Right kidney (tissue), 1 donor: ENCODE measurements around the gene CDH4.

ENCODE experiments used
- DNase-seq: peaks from one replicate; pipeline ENCODE4 v3.0.0-alpha.2; 2016

The CDH4 gene

GRCh38 chr20:61494763-61495575, 242.9 kb downstream of the CDH4 start:
- DNase-seq: no peak

- DNase-seq: no peak
These were observed 245.1 kb downstream of the CDH4 start for GRCh38 chr20:61497029-61497627.

- DNase-seq: no peak
These were observed 247.9 kb downstream of the CDH4 start for GRCh38 chr20:61499859-61500554.

- DNase-seq: no peak
These were observed 248.8 kb downstream of the CDH4 start for GRCh38 chr20:61500791-61501321.

- no peak for DNase-seq
These were observed 250.4 kb downstream of the CDH4 start for GRCh38 chr20:61502433-61502832.

GRCh38 chr20:61503106-61503505, 251.0 kb downstream of the CDH4 start:
- DNase-seq: no peak

- no peak for DNase-seq
These were observed 253.4 kb downstream of the CDH4 start for GRCh38 chr20:61505508-61505907.

GRCh38 chr20:61507778-61508177, 255.7 kb downstream of the CDH4 start:
- no peak for DNase-seq

- no peak for DNase-seq
These were observed 256.4 kb downstream of the CDH4 start for GRCh38 chr20:61508301-61509096.

- DNase-seq: no peak
These were observed 258.8 kb downstream of the CDH4 start for GRCh38 chr20:61510778-61511330.

GRCh38 chr20:61512475-61512874, 260.4 kb downstream of the CDH4 start:
- DNase-seq: no peak

GRCh38 chr20:61513124-61514017, 261.3 kb downstream of the CDH4 start:
- no peak for DNase-seq

GRCh38 chr20:61514018-61514365, 261.9 kb downstream of the CDH4 start:
- DNase-seq: no peak

GRCh38 chr20:61514396-61514795, 262.3 kb downstream of the CDH4 start:
- DNase-seq: peak; percentile 18

GRCh38 chr20:61514805-61515505, 262.9 kb downstream of the CDH4 start:
- no peak for DNase-seq

- DNase-seq: no peak
These were observed 263.9 kb downstream of the CDH4 start for GRCh38 chr20:61515922-61516321.

- DNase-seq: no peak
These were observed 264.5 kb downstream of the CDH4 start for GRCh38 chr20:61516346-61517208.

- no peak for DNase-seq
These were observed 265.4 kb downstream of the CDH4 start for GRCh38 chr20:61517419-61517818.

- DNase-seq: no peak
These were observed 266.4 kb downstream of the CDH4 start for GRCh38 chr20:61518424-61518951.
